Raji (cell line): Measurements from ENCODE around the gene PEX10.

ENCODE experiments used
- POLR2A ChIP-seq: IDR thresholded peaks from 2 replicates; pipeline ENCODE4 v1.6.1; 2011; ENCODE audit warnings: low read depth, low read length, control low read depth; ENCODE audit not compliant: insufficient read depth

Gene PEX10

DNA sequence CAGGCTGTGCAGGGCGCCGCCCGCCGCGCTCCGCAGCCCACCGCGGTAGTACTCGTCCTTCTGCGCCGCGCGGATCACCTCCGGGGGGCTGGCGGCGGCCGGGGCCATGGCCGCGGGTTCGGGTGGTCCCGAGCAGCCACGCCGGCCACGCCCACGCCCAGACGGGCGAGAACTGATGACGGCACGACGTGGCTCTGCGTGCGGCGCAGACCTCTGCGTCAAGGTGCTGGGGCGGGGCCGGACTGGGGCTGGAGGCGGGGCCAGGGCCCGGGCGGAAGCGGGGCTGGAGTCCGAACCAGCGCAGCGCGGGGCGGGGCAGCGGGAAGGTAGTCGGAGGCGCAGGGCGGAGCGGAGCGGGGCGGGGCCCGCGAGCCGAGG, at the start of gene PEX10:
TSS of gene PEX10 (minus strand) at position 170 of the 378 bp plus-strand sequence. CDS start at position 108, 62 bp downstream.
- peak; percentile 76 for TF ChIP-seq POLR2A

DNA sequence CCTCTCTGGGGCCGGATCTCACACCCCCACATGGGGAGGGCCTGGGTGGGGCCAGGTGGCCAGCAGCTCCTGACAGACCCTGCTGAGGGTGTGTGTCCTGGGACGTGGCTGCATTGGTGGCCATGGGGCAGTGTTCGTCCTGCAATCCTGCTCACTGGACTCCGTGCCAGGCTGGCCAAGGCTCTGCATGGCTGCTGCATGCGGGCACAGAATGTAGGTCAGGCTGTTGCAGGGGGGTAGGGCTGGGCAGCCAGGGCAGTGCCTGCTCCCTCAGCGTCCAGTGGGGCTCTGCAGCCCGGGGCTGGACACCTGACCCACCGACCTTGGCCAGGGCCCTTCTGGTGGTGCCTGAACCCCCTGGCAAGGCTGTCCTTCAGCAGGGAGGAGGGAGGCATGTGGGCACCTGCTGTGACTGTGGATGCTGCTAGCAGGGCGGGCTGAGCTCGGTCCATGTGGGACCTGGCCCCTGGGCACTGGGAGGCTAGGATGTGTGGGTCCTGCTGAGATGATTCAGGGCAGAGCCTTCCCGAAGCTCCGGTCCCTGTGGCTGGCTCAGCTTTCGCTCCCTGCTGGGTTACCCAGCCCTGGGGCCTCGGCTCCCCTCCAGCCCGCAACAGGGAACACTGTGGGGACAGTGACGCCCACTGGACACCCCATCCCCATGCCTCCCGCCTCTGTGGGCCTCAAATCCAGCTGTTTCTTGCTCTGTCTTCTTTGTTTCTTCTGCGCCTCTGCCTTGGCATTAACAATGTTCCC, 48.8 kb upstream of the PEX10 start:
- TF ChIP-seq POLR2A, result no peak

GRCh38 chr1:2460203-2460602, 47.8 kb upstream of the PEX10 start:
- no peak for TF ChIP-seq POLR2A

DNA sequence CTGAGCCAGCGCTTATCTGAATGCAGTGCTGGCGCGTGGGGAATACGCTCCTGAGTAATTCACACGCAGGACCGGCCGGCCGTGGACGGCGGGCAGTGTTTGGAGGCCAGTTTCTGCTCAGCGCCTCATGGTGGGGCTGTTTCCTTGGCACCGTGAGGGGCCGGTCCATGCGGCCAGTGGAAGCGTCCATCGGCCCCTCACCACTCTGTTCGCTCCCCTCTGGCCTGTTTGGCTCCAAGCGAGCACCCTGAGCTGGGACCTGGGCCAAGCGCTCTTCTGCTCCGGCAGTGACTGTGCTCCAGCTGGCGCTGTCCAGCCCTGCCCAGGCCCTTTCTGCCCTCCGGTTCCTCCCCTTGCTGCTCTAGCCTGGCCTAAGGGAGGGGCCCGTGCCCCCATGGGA, 47.4 kb upstream of the PEX10 start:
- TF ChIP-seq POLR2A, result no peak

DNA sequence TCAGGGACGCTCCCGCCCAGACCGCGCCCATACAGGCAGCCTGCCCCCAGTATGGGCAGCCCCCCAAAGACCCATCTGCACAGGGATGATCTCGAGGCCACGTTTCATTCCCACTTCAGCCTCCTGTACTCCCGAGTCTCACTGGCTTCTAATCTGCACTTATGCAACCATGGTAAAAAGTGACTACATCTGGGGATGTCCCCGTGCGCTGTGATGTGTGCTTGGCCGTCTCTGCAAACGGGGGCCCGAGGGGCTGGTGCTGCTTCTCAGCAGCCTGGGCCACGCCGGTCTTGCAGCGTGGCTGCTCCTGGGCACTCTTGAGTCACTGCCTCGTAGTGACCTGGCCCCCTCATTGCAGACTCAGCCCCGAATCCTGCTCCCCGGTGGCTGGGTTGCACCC, 46.3 kb upstream of the PEX10 start:
- TF ChIP-seq POLR2A, result no peak

DNA sequence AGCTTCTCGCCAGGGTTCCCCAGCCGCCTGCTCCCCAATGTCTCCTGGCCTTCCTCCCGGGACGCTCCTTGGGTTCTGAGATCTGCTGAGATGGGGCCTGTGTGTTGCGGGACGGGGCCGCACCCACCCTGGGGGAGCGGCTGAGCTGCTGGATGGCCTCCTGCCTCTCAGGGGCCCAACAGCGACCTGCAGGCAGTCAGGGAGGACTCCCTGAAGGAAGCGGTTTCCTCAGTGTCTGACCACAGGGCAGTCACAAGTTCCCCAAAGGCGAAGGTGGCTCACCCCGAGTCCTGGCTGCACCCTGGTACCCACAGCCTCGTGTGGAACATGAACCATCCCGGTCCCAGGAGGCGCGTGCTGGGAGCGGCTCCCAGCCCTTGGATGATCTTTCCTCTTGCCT, 45.1 kb upstream of the PEX10 start:
- no peak for TF ChIP-seq POLR2A

GRCh38 chr1:2455757-2456156, 43.4 kb upstream of the PEX10 start:
- TF ChIP-seq POLR2A, result no peak

DNA sequence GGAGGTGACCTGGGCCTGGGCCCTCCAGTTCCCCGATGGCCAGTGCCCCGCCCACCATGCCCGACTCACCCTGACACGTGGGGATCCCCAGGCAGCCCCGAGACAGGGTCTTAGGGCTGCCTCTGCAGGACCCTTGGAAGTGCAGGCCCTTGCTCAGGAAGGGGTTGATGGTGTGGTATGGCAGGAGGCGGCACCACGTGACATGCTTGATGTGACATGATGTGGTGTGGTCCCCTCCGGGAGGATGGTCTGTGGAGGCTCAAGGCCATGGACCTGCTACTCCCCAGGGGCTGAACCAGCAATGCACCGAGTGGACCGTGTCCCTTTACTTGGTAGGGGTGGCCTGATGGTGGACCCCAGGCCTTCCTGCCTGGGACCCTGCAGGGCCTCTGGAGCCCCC, 41.9 kb upstream of the PEX10 start:
- no peak for TF ChIP-seq POLR2A

DNA sequence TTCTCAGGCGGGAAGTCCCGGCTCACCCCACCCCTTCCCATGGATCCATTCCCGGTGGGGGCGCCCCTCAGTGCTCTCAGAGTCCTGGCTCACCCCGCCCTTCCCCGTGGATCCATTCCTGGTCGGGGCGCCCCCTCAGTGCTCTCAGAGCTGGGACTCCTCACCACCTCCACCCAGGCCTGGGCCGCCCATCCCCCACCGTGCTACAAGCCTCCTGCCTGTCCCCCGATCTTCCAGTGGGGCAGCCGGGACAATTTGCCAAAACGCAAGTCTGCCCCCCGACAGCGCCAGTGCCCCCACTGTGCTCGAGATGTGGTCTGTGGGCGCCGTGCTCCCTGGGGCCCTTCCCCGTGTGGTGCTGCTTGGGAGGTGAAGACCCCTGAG, 40.6 kb upstream of the PEX10 start:
- no peak for TF ChIP-seq POLR2A

DNA sequence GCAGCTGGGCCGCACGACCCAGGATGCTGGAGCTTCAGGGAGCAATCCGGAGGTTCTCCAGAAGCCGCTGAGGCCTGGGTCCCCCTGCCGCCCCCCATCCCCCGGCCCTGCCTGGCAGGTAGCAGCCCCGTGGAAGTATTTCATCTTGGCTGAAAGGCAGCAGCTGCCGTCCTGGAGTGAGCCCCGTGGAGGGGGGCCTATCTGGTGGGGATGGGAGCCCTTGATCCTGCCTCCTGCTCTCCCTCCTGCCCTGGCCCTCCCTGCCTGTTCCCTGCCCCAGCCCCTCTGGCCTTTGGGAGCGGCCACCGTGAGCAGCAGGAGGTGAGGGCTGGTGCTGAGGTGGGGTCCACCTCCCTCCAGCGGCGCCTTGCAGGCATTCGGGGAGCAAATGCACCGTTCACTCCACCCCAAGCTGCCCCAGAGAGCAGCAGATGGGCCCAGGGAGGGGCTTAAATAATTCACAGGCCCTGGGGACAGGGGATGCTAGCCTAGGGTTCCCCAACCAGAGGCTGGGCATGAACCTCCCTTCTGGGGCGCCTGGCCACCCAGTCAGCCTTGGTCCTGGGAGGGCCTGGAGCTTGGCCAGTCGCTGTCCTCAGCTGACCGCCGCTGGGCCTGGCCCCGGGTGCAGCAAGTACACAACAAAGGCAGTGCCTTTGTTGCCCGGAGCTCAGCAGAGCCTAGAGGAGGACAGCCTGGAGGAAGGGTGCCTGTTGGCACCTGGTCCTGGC, 40.0 kb upstream of the PEX10 start:
- TF ChIP-seq POLR2A, result no peak

DNA sequence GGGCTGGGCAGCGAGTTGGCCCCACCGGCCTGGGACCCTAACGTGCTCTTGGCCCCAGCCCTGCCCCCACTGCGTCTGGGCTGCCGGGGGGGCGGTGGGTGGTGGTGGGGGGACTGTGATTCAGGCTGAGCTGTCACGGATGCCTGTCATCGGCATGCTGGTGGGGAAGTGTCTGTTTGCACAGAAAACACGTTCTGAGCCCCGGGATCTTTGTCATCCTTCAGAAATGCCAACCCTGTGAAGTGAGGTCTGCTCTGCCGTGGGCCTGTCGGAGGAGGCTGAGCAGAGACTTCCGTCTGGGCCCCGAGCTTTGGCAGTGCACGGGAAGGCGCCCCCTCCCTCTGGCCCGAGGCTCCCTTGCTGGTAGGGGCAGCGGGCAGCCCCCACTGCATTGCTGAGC, 39.4 kb upstream of the PEX10 start:
- no peak for TF ChIP-seq POLR2A

DNA sequence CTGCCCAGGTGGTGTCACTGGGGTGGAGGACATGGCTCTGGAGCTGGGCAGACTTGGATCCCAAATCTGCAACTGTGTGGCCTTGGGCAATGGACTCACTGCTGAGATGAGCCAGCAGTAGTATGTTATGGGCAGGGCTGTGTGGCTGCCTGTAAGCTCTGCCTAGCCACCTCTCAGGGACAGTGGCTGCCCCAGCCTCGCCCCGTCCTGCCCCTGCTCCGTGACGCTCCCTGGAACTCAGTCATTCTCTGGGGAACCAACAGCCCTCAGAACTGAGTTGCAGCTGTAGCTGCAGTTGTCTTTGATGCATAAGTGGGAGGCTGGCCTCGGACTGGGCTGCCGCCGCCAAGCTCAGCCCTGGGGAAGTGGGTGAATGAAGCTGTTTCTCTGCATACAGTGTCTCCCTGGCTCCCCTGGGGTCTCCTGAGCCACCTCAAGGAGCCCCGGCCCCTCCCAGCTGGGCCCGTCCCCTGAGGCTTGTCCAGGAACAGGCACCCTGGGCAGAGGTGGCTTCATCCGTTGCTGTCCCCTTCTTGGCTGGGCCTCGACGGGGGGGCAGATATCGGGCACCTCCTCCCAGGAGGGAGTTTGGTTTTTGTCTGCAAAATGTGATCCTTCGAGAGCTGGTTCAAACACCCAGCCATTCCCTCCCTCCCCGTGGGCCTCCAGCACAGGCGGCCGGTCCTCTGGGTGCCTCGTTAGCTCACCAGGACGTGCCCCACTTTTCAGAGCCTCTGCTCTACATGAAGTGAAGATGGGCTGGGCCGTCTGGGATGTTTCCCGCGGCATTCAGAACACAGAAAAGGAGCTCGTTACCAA, 37.5 kb upstream of the PEX10 start:
- no peak for TF ChIP-seq POLR2A

DNA sequence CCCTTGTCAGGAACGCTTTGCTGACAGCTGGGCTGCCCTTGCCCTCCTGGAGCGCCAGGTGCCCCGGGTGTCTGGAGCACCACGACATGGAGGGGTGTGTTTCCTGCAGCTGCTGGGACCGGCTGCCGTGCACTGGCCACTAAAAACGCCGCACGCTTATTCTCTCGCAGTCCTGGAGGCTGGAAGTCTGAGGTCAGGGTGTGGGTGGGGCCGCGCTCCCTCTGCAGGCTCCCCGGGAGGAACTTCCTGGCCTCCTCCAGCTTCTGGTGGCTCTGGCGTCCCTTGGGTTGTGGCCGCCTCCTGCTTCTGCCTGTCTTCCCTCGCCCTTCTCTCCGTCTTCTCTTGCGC, 35.7 kb upstream of the PEX10 start:
- TF ChIP-seq POLR2A, result no peak

GRCh38 chr1:2447276-2448097, 35.1 kb upstream of the PEX10 start:
- no peak for TF ChIP-seq POLR2A

- no peak for TF ChIP-seq POLR2A
Measured at GRCh38 chr1:2446861-2447260, 34.5 kb upstream of the PEX10 start.

DNA sequence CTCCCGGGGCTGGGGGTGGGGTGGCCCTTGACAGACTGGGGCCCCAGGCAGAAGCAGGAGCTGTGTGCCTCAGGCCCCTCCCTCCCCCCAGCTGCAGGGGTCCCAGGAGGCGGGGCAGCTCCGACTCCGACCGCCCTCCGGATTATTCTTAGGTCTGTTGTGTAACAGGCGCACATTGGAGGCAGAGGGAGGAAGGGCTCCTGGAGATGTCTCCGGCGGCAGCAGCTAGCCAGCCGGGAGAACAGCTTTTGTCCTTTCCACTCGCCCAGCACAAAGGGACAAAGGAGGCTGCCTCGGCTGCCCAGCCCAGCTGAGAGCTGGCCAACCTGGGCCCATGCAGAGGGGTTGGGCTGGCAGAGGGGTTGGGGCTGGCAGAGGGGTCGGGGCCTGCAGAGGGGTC, 34.0 kb upstream of the PEX10 start:
- no peak for TF ChIP-seq POLR2A

- no peak for TF ChIP-seq POLR2A
Measured at GRCh38 chr1:2445823-2446215, 33.5 kb upstream of the PEX10 start.
